SK-N-DZ (cell line): ENCODE data around the gene CIZ1.

Source experiments
- DNase-seq: peaks from one replicate; pipeline ENCODE4 v3.0.0-alpha.2; 2015; ENCODE audit warnings: low spot score

CIZ1 gene

DNA sequence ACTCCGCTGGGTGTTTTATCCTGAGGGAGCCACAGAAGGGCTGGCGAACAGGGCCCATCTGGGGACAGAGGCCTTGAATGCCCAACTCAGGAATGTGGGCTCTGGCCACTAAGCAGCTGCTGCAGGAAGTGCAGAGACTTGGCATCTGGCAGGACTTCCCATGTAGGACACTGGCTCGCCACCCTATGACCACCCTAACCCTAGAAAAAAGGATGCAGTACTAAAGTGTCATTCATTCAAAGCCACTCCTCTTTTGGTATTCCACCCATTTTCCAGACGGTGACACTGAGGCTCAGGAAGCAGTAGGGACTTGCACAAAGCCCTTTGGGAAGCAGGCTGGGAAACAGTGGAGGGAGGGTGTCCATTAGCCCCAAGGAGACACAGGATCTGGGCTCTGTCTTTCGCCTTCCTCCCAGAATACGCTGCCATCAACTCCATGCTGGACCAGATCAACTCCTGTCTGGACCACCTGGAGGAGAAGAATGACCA is 28.3 kb downstream of the CIZ1 start:
- DNase-seq, result no peak

DNA sequence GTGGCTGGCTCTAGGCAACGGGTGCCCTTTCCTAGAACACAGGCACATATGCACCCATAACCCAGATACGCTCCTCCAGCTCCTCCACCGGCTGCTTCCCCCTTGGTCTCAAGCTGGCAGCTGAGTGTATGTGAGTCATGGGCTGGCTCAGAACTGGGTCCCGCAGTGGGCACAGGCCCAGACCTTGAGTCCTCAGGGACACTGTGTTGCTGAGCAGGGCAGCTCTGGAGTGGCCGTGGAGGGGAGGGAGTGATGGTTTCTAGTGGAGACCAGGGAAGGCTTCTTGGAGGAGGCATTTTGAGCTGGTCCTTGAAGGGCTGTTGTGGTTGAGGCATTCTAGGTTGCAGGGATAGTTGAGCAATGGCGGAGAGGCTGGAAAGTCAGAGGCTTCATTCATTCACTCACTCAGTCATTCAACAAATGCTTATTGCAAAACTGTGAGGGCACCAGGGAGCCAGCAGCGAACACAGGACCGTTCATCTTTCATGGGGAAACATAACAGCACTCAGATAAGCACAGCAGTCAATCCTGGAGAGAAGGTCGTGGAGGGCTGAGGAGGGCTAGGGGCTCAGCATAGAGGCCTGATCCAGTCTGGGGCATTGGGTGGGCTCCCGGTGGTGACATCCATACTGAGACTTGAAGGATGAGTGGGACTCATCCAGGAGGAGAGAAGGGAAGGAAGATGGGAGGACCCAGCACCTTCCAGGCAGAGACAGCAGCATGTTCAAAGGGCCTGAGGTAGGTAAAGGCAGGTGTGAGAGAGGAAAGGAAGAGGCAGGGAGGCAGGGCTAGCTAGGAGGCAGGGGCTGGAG is 29.0 kb downstream of the CIZ1 start:
- DNase-seq, result no peak

DNA sequence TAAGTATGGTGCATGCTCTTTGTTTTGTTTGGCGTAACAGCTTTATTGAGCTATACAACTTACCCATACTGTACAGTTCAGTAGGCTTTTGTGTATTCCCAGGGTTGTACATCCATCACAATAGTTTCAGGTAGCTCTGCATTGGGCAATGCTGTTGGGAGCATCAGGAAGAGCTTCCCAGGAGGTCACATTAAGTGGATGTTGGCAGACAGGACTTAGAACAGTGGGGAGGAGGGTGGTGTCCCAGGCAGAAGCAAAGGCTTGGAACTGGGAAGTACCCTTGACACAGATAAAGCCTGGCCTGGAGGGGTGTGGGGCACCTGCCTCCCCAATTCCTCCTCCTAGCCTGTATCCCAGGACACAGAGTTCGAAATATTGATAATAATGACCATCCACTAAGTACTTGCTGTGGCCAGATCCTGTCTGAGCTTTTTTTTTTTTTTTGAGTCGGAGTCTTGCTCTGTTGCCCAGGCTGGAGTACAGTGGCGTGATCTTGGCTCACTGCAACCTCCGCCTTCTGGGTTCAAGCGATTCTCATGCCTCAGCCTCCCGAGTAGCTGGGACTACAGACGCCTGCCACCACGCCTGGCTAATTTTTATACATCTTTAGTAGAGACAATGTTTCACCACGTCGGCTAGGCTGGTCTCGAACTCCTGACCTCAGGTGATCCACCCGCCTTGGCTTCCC is 30.0 kb downstream of the CIZ1 start:
- DNase-seq, result no peak

DNA sequence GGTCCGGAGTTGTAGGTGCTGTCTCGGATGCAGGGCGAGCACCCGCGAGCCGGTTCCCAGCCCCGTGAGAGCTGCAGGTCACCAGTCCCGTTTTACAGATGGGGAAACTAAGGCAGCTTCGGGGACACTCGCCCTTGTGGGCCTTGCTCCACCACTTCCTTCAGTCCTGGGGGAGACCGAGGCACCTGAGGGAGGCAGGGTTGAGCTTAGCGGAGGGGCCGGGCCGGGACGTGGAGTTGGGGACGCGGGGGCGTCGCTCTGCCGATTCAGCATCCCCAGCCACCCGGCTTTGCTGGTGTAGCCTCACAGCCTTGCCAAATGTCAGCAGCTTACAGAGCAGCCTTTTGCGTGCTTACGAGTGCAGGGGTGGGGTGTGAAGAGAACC is 30.8 kb downstream of the CIZ1 start:
- DNase-seq, result no peak

DNA sequence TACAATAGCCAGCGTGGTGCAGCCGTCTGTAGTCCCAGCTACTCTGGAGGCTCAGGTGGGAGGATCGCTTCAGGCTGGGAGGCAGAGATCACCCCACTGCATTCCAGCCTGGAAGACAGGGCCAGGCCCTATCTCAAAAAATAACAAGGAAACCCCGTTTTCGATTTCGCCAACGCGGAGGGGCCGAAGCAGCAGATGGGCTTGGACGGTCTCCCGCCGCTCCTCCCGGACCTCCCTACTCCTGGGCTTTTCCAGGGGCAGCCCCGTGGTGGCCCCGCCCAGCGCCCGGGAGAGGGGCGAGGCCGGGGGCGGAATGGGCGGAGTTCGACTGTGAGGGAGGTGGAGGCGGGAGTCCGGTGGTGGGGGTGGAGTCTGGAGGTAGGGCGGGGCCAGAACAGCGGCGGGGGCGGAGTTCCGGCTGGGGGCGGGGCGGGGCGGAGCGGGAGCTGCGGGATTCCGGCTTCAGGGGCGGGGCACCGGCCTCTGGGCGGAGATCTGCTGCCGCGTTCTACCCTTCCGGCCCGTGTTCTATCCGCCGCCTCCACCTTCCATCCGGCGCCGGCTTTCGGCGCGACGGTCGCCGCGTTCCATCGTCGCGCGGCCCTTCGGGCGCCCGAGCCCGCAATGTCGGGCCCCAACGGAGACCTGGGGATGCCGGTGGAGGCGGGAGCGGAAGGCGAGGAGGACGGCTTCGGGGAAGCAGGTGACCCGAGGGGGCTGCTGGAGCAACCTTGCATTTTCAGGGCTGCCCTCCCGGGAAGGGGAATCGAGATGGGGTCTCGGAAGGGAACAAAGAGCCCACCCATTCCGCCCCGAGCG is 31.4 kb downstream of the CIZ1 start, which contains the start of gene BBLN:
Gene BBLN (plus strand): TSS at position 482 of the 819 bp plus-strand sequence. CDS start 143 bp downstream, at position 625.
- peak; percentile 91 for DNase-seq

DNA sequence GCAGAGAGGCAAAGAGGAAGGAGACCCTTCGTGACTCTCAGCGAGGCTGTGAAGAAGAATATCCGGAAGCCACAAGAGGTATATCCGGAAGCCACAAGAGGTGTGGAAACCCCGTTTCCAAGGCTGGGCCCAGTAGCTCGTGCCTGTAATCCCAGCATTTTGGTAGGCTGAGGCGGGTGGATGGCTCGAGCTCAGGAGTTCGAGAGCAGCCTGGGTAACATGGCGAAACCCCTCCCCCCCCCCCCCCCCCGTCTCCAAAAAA is 31.9 kb downstream of the CIZ1 start:
- no peak for DNase-seq

DNA sequence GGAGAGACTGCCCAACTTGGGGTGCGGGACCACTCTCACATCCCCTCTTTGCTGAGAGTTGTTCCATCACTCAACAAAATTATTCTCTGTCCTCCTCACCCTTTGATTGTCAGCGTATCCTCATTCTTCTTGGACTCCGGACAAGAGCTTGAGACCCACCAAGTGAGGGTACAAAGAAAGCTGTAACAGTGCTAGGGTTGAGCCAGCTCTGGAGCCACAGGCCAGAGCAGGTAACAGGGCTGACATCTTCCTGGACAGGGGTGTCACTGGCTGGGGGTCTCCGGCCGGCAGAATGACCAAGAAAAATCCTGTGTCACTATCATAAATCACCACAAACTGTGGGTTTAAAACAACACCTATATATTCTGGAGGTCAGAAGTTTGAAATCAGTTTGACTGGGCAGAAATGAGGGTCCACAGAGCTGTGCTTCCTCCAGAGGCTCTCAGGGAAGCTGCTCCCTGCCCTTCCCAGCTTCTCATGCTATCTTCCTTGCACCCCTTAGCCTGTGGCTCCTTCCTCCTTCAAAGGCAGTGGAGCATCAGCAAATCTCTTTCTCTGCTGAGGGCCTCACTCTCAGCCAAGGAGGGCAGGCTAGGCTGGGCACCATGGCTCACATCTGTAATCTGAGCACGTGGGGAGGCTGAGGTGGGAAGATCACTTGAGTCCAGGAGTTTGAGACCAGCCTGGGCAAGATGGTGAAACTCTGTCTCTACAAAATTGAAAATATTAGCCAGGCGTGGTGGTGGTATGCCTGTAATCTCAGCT is 35.5 kb downstream of the CIZ1 start:
- DNase-seq, result no peak

DNA sequence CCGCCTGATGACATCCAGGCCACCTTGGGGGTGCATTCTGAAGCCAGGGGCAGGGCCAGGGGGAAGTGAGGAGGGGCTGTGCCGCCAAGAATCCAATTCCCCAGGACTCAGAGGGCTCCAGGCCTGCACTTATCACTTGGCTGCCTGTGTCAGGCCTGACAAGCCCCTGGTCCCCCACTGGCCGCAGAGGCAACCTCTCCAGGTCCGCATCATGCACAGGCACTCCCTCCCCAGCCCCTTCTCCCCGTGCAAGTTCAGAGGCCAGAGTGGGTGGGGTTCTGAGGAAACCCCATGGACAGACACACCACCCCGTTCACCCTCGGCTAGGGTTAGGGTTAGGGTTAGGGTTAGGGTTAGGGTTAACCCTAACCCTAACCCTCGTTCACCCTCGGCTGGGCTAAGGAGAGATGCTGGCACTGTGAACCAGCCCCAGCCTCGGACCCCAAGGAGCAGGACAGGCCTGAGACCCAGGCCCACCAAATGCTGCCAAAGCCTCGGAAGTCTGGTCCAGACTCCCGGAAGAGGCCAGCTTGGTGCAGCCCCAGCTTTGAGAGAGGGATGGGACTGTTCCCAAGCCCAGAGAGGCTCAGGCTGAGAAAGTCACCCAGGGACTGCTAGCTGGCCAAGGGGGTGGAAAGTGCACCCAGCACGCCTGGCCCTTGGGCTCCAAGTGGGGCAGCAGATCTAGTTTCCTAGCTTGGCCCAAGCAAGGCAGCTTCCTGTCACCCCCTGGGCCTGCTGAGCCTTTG is 37.3 kb downstream of the CIZ1 start:
- no peak for DNase-seq

DNA sequence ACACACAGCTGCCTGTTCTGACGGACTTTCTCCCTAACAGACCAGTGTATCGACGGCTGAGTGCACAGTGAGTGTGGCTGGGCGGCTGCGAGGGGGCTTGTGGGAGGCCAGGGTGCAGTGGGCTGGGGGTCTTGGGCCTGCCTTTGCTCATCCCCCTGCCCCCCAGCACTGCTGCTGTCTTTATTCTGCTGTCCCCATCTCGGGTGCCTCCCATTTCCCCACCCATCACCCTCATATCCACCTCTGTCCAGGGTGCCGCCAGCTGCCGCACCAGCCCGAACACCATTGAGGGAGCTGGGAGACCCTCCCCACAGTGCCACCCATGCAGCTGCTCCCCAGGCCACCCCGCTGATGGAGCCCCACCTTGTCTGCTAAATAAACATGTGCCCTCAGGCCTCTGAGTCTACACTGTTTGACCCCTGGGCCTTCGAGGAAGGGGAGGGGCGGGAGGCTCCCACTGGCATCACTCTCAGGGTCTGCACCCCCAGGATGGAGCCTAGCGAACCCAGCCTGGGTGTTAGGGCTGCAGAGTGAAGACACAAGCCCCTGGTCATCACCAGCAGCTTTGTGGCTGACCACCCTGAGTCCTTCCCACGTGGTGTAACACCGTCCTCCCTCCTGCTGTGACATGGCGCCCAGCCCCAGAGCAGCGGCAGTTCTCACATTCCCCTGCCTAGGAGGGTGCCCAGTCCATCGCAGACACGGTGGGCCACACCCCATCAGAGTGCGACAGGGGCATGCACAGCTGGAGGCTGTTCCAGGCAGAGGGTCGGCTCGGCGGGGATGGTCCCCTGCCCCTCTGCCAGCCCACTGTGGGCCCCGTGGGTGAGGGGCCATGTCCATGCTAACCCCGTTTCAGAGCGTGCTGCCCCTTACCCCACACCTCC is 38.1 kb downstream of the CIZ1 start:
- no peak for DNase-seq

DNA sequence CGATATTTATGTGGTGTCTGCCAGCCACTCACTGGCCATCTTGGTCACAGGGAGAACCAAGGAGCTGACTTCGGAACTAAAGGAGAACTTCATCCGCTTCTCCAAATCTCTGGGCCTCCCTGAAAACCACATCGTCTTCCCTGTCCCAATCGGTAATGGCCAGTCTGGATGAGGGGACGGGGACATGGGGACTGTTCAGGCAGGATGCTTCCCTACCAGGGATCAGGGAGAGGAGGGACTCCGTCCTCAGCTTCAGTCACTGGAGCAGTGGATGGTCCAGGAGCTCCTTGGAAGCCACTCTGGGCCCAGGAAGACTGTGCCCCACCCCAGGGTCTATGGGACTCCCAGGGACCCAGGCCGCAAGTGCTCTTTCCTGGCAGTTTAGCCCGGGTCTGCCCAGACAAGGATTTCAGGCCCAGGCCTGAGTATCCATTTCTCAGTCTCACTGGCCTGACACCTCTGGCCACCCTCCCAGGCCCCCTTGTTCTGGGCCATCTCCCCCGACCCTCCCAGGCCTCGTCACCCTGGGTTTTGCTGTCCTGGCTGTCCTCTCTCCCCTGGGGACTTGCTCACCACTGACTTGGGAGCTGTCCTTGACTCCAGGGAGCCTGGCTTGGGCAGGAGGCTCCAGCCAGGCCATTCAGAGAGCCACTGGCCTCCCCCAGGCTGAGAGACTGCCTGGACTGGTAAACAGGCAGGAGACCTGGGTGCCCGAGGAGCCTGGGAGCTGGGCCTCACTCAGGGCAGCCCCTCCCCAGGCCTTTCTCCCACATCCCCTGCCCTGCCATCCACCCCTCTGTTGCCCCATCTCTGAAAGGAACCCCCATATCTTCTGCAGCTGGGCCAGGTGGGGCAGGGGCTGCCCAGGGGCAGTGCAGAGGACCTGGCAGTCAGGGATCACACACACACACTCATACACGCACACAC is 39.0 kb downstream of the CIZ1 start:
- DNase-seq, result no peak

DNA sequence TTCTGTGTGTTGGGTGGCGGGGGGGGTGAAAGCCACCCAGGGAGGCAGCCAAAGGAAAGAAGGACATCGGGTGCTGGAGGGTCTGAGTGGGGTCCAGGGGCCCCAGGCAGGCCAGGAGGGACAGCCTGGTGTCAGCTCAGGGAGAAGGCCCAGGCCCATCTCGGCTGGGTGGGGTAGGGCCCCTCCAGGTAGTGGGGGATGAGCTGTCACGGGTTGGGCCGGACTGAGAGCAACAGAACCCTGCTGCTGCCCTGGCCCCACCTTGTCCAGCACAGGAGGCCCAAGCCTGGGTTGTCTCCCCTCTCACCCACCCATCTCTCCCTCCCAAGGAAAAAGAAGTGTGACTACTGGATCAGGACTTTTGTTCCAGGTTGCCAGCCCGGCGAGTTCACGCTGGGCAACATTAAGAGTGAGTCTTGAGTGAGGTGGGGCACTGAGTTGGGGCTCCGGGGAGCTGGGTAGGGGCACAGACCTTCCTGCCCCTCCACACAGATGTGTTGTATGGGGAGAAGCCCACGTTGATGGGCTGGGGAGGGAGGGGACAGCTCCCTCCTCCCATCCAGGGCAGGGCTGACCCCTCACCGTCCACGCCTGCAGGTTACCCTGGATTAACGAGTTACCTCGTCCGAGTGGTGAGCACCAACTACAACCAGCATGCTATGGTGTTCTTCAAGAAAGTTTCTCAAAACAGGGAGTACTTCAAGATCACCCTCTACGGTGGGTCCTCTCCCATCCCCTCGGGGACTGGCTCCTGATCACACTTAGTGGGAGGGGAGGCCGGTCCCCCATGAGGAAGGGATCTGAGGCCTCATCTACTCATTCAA is 39.9 kb downstream of the CIZ1 start:
- no peak for DNase-seq

DNA sequence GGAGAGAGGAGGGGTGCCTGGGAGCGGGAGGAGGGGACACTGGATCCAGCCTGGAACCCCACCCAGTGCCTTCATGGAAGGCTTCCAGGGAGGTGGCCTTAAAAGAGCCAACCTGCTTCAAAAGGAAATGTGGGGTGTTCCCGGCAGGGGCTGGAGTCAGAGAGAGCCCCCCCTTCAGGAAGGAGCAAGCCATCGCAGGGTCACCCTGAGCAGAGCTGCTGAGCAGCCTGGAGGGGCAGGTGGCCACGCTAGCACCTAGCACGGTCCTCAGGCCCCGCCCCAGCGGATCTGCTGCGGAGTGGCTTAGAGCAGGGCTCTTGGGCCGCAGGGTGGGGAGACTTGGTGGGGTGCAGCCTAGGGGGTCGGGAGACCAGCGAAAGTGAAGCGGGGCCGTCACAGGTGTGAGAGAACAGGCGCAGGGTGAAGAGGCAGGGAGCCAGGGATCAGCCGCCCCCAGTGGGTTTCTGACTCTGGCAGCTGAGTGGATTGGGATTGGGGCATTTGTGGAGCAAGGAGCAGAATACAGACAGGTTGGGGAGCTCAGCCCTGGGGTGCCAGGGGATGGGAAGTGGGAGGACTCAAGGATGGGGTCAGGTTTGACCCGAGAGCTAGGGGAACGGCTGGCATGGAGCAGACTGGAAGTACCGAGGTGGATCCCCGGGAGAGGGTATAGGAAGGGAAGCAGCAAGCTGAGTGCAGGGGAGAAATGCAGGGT is 40.6 kb downstream of the CIZ1 start:
- peak; percentile 59 for DNase-seq

DNA sequence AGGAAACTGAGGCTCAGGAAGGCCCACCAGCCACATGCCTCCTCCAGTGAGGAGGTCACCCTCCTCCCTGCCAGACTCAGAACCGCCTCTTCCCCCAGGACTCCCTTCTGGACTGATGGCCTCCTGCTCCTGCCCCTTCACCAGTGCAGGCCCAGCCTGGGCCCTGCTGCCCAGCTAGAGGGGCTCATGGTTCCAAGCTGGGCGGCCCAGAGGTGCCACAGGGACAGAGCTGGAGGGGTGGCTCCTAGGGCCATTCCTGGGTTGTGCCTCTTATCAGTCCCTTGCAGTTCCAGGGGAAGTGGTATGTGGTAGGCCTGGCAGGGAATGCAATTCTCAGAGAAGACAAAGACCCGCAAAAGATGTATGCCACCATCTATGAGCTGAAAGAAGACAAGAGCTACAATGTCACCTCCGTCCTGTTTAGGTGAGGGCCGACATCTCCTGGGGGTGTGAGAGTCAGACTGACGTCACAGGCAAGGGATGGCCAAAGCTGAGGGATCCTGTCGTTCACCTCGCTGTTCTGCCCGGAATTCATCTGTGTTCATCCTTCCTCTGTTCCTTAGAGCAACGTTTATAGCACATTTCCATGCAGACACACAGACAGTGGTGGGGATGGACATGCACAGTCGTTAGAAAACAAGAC is 41.3 kb downstream of the CIZ1 start:
- no peak for DNase-seq

DNA sequence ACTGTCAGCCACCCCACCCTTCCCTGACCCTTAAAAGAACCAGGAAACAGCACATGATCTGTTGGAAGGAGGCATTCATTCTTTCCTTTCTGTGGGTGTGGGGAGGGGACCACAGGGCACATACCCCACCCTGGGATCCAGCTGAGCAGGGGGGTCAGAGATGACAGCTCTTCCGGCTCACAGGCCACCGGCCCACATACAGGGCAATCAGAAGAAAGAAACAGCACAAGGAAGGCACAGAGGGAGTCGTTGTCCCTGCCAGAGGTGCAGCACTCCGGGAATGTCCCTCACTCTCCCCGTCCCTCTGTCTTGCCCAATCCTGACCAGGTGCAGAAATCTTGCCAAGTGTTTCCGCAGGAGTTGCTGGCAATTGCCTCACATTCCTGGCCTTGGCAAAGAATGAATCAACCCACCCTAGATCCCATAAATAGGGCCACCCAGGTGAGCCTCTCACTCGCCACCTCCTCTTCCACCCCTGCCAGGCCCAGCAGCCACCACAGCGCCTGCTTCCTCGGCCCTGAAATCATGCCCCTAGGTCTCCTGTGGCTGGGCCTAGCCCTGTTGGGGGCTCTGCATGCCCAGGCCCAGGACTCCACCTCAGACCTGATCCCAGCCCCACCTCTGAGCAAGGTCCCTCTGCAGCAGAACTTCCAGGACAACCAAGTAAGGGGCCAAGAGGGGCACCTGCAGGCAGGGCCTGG is 42.2 kb downstream of the CIZ1 start, which contains the start of gene LCN2:
Gene LCN2 (plus strand): TSS at position 453 of the 701 bp plus-strand sequence. CDS start 73 bp downstream, at position 526.
- no peak for DNase-seq

DNA sequence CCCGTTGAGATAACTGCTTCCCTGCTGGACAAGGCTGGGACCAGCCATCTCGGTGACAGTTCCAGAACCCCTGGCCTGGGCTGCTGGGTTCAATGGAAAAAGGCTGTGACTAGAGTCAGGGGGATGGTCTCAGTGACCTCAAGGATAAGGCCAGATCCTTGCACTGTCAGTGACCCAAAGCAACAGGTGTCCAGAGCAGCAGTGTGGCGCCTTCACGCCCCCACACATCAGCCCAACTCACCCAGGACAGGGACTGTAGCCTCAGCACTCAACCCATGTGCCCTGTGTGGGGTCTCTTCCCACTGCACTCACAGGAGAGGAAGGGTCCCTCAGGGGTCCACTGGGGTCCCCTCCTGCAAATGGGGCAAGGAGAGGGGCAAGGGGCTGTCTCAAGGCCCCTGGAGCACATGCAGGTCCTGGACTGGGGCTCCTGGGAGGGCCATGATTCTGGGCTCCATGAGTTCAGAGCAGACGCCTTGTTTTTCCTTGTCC is 42.8 kb downstream of the CIZ1 start:
- DNase-seq, result no peak
